Mesendoderm (in vitro differentiated cells): ENCODE results near the gene CDCP1.

ENCODE experiments used
- DNase-seq: peaks from one replicate; pipeline ENCODE4 v3.0.0; 2013
- H2AK5ac ChIP-seq: 2 replicates; pipeline ENCODE4 v1.6.1; 2013; ENCODE audit warnings: low read length, inconsistent platforms
- H2BK120ac ChIP-seq: 2 replicates; pipeline ENCODE4 v1.6.1; 2013; ENCODE audit warnings: low read depth, mild to moderate bottlenecking, low read length, moderate library complexity, mixed read lengths
- H2BK15ac ChIP-seq: replicated peaks from 2 replicates; pipeline ENCODE4 v1.6.1; 2013; ENCODE audit warnings: low read depth, mild to moderate bottlenecking, moderate library complexity
- H2BK5ac ChIP-seq: 2 replicates; pipeline ENCODE4 v1.6.1; 2013; ENCODE audit warnings: low read length, inconsistent platforms
- H3K18ac ChIP-seq: 2 replicates; pipeline ENCODE4 v1.6.1; 2013; ENCODE audit warnings: mild to moderate bottlenecking, low read length, mixed read lengths
- H3K23ac ChIP-seq: one replicate; pipeline ENCODE4 v1.6.1; 2013; ENCODE audit warnings: low read length
- H3K27ac ChIP-seq: 2 replicates; pipeline ENCODE4 v1.5.1; 2013; ENCODE audit warnings: low read depth, mild to moderate bottlenecking, inconsistent platforms, low read length, moderate library complexity
- H3K27me3 ChIP-seq: 2 replicates; pipeline ENCODE4 v1.6.1; 2013; ENCODE audit warnings: low read length, control low read depth, mild to moderate bottlenecking, inconsistent platforms; ENCODE audit not compliant: insufficient read depth, poor library complexity
- H3K36me3 ChIP-seq: 2 replicates; pipeline ENCODE4 v1.6.1; 2013; ENCODE audit warnings: low read length, inconsistent platforms; ENCODE audit not compliant: control insufficient read depth, insufficient read depth
- H3K4ac ChIP-seq: one replicate; pipeline ENCODE4 v1.6.1; 2013; ENCODE audit warnings: low read depth, mild to moderate bottlenecking, low read length, moderate library complexity
- H3K4me1 ChIP-seq: 2 replicates; pipeline ENCODE4 v1.6.1; 2013; ENCODE audit warnings: low read depth, low read length, inconsistent platforms; ENCODE audit not compliant: control insufficient read depth
- H3K4me2 ChIP-seq: 2 replicates; pipeline ENCODE4 v1.6.1; 2013; ENCODE audit warnings: low read length
- H3K4me3 ChIP-seq: 2 replicates; pipeline ENCODE4 v1.5.1; 2013; ENCODE audit warnings: mild to moderate bottlenecking, low read length
- H3K56ac ChIP-seq: one replicate; pipeline ENCODE4 v1.6.1; 2013; ENCODE audit warnings: low read length
- H3K79me1 ChIP-seq: 2 replicates; pipeline ENCODE4 v1.6.1; 2013; ENCODE audit warnings: low read length, inconsistent platforms
- H3K79me2 ChIP-seq: 2 replicates; pipeline ENCODE4 v1.6.1; 2013; ENCODE audit warnings: mild to moderate bottlenecking, low read length; ENCODE audit not compliant: control insufficient read depth, insufficient read depth
- H3K9ac ChIP-seq: 2 replicates; pipeline ENCODE4 v1.6.1; 2013; ENCODE audit warnings: low read length, inconsistent platforms
- H4K5ac ChIP-seq: one replicate; pipeline ENCODE4 v1.6.1; 2013; ENCODE audit warnings: low read length
- H4K8ac ChIP-seq: one replicate; pipeline ENCODE4 v1.6.1; 2013; ENCODE audit warnings: low read depth, mild to moderate bottlenecking, control low read depth, low read length, moderate library complexity
- WGBS: extraction: QIAGEN DNeasy Blood & Tissue Kit; methylation state at CpG from one replicate; pipeline ENCODE4 v1.1.7; 2013; ENCODE audit warnings: low lambda C conversion rate, missing lambda C conversion rate; ENCODE audit not compliant: insufficient coverage; ENCODE audit errors: extremely low coverage; 5-methylcytosine and 5-hydroxymethylcytosine counted together

The CDCP1 gene

DNA sequence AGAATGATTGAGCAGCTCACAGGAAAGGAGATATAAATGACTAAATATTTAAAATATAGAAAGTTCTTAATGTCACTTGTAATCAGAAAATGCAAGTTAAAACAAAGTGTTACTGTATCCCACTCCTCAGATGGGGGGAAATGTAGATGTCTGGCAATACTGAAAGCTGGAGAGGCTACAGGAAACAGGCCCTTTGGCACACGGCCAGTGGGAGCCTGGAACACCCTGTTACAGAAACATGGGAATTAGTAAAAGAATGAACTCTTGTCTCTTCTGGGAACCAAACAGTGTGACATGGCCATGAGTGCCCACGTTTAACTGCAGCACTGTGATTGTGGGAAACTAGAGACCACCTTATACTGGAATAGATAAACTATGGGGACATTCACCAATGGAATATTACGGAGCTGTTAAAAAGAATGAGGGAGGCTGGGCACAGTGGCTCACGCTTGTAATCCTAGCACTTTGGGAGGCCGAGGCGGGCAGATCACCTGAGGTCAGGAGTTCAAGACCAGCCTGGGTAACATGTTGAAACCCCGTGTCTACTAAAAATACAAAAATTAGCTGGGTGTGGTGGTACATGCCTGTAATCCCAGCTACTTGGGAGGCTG, 50.2 kb downstream of the CDCP1 start:
- H3K18ac ChIP-seq = no peak overlapping the region
- no peaks in the 10 kb centered on the region for H3K36me3 ChIP-seq
- WGBS = no CpG with 5 or more reads among the region's 7 CpGs
- H2AK5ac ChIP-seq = no peak overlapping the region
- H3K9ac ChIP-seq = no peak overlapping the region
- H4K8ac ChIP-seq = no peak overlapping the region
- H2BK15ac ChIP-seq = no peak overlapping the region
- H3K4ac ChIP-seq = no peak overlapping the region
- no peak overlapping the region for H3K4me2 ChIP-seq
- no peak overlapping the region for H3K27ac ChIP-seq
- H3K4me1 ChIP-seq = peaks cover 3% of the 10 kb centered on the region
- H3K4me3 ChIP-seq = no peak overlapping the region
- H3K27me3 ChIP-seq = no peaks in the 10 kb centered on the region
- H2BK5ac ChIP-seq = no peak overlapping the region
- DNase-seq = no peak
- no peak overlapping the region for H2BK120ac ChIP-seq
- H4K5ac ChIP-seq = no peak overlapping the region
- H3K56ac ChIP-seq = no peak overlapping the region
- no peaks in the 10 kb centered on the region for H3K79me1 ChIP-seq
- no peaks in the 10 kb centered on the region for H3K79me2 ChIP-seq
- H3K23ac ChIP-seq = no peak overlapping the region

DNA sequence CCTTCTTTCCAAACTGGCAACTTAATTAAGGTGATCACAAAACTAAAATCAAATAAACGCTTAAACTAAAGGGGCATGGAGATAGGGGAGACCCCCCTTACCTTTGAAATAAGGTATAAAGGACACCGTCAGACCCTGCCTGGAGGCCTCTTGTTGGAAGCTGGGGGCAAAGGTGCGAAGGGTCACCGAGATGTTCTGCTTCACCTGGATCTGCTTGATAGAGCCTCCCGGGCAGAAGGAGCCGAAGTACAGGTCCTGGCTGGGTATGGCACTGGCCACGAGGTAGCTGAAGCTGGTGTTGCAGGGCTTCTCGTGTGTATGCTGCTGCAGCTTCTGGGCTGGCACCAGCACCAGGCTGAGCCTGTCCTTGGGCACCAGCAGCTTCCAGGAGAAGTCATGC, 53.0 kb downstream of the CDCP1 start:
- Histone ChIP-seq H2BK15ac (no peak overlapping the region), H3K27me3 (no peaks in the 10 kb centered on the region), H3K4me1 (peaks cover 3% of the 10 kb centered on the region), H2AK5ac (no peak overlapping the region), H3K27ac (no peak overlapping the region), H3K18ac (no peak overlapping the region), H3K4me2 (no peak overlapping the region), H3K79me1 (no peaks in the 10 kb centered on the region), H2BK5ac (no peak overlapping the region), H3K4me3 (no peak overlapping the region), H3K79me2 (no peaks in the 10 kb centered on the region), H4K5ac (no peak overlapping the region), H2BK120ac (no peak overlapping the region), H3K4ac (no peak overlapping the region), H3K23ac (no peak overlapping the region), H3K56ac (no peak overlapping the region), H3K9ac (no peak overlapping the region), H3K36me3 (no peaks in the 10 kb centered on the region), H4K8ac (no peak overlapping the region)
- WGBS = no CpG with 5 or more reads among the region's 8 CpGs
- no peak for DNase-seq

DNA sequence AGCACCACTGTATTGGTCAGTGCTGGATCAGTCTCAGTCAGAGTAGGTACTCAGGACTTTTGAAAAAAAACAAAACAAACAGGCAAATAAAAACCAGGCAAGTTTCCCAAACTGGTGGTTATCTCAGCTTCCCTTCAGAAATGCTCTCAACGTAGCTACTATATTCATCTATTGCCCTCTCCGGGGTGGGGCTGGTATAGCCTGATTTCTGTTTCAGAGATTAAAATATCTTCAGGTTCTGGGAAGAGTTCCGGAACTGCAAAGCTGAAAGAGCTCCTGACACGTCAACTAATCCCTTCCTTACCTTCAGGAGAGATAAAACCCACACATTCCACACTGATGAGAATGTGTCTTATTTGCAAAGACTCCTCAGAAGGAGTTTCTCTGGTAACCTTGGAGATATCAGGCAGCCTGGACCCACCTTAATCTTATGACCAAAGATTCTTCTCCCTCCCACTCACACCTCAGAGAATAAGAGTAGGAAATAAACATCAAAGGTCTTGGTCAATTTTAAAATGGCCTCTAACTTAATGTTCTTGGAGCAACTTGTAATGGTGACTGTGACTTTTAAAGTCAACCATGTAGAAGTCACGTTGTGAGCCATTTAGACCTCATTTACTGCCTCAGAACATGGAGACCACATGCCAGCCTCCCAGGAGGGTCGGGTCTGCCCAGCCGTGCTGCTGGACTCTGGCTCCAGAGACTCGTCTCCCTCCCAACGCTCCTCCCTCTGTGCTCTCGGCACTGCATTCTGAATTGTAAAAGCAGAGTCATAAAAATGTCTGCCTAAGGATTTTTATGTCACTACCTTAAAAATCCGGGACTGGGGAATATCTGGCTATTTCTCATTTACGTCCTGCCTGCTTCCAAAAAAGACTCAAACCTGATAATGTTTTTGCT, 53.8 kb downstream of the CDCP1 start:
- Histone ChIP-seq H4K8ac (no peak overlapping the region), H3K23ac (no peak overlapping the region), H3K18ac (peak overlapping the region; percentile 16), H2BK120ac (no peak overlapping the region), H3K27ac (peak overlapping the region; percentile 40), H3K36me3 (no peaks in the 10 kb centered on the region), H3K4me1 (peaks cover 3% of the 10 kb centered on the region), H3K4me3 (no peak overlapping the region), H3K9ac (no peak overlapping the region), H3K56ac (no peak overlapping the region), H4K5ac (no peak overlapping the region), H3K79me2 (no peaks in the 10 kb centered on the region), H3K4ac (no peak overlapping the region), H3K27me3 (no peaks in the 10 kb centered on the region), H3K79me1 (no peaks in the 10 kb centered on the region), H2AK5ac (no peak overlapping the region), H3K4me2 (no peak overlapping the region), H2BK15ac (no peak overlapping the region), H2BK5ac (no peak overlapping the region)
- DNase-seq = peak; percentile 98
- no CpG with 5 or more reads among the region's 12 CpGs for WGBS

DNA sequence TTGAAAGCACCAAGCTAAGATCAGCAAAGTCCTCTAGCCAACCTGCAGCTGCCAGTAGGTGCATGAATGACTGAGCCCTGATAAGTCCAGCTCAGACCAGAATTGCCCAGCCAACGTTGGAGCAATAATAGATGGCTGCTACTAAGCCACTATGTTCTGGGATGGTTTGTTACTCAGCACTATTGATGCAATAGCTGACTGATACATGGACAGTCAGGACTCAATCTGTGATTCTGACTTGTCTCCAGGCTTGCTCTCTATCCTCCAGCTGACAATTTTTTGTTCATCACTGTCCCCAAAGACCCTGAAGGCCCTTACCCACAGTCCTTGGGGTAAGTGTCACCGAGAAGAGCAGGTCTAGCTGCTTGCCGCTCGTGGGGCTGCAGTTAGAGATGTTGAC, 55.3 kb downstream of the CDCP1 start:
- Histone ChIP-seq H3K79me2 (no peaks in the 10 kb centered on the region), H3K4me1 (peaks cover 3% of the 10 kb centered on the region), H3K18ac (no peak overlapping the region), H3K36me3 (no peaks in the 10 kb centered on the region), H3K79me1 (no peaks in the 10 kb centered on the region), H3K23ac (no peak overlapping the region), H2BK15ac (no peak overlapping the region), H4K8ac (no peak overlapping the region), H3K27me3 (no peaks in the 10 kb centered on the region), H3K9ac (no peak overlapping the region), H3K27ac (no peak overlapping the region), H2BK5ac (no peak overlapping the region), H2AK5ac (no peak overlapping the region), H2BK120ac (no peak overlapping the region), H3K4me3 (no peak overlapping the region), H4K5ac (no peak overlapping the region), H3K4ac (no peak overlapping the region), H3K4me2 (no peak overlapping the region), H3K56ac (no peak overlapping the region)
- no CpG with 5 or more reads among the region's 4 CpGs for WGBS
- no peak for DNase-seq

DNA sequence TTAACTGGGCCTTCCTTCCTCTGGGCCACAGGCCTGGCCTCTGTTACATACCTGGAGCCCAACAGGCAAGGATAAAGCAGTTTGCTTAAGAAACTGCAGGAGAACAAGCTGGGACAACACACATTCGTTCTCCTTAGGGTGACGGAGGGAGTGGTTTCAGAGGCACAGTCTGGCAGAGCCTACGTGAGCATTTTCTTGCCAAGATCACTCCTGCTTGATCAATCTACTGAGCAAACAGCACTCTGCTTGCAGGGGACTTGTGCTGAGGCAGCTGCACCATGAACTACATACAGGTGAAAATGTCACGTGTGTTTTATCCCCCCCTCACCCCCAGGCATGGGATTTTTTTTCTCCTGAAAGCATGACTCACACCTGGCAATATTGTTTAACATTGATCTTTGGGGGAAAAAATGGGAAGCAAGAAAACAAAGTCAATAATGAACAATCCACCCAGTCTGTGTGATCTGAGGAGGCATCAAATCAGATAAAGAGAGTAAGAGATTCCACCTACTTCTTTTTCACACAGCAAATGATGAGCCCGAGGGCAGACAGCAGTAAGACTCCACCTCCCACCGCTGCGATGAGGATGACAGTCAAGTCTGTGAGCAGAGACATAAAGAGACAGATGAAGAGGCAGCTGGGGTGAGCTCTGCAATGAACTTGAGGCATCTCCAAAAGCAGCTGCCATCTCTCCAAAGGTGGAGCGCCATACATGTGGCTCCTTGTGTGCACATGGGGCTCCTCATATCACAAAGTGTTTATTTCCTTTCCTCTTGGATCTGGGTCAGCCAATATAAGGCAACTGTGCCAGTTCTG, 57.4 kb downstream of the CDCP1 start:
- Histone ChIP-seq H3K56ac (no peak overlapping the region), H3K4me3 (no peak overlapping the region), H3K36me3 (no peaks in the 10 kb centered on the region), H4K5ac (no peak overlapping the region), H3K18ac (no peak overlapping the region), H3K27ac (no peak overlapping the region), H4K8ac (no peak overlapping the region), H3K4me1 (peaks cover 3% of the 10 kb centered on the region), H2BK15ac (no peak overlapping the region), H2AK5ac (no peak overlapping the region), H3K79me1 (no peaks in the 10 kb centered on the region), H3K4ac (no peak overlapping the region), H3K23ac (no peak overlapping the region), H2BK5ac (no peak overlapping the region), H3K27me3 (no peaks in the 10 kb centered on the region), H3K9ac (no peak overlapping the region), H3K79me2 (no peaks in the 10 kb centered on the region), H3K4me2 (no peak overlapping the region), H2BK120ac (no peak overlapping the region)
- no peak for DNase-seq
- WGBS = no CpG with 5 or more reads among the region's 8 CpGs
